Small intestine (tissue), 7 donors: ENCODE data around the gene PC. TPM values are rescaled to one million over a fixed set of nuclear protein-coding genes. Genes with fewer than 3 reads are reported as not detected.

ENCODE experiments used
- DNase-seq, 2 donors: peaks; one replicate each; pipeline versions ENCODE4 v3.0.0 to v3.0.0-alpha.2; 2013
- FAIRE-seq: peaks from 2 replicates; lab custom pipeline; 2012; peaks lifted over from hg19 to GRCh38; lab: Jason Lieb, UNC
- H3K27ac ChIP-seq, 3 donors: one replicate each; pipeline ENCODE4 v1.5.1; 2013; ENCODE audit warnings: low read length in 2 of 3, mild to moderate bottlenecking in 2 of 3, control low read depth in 1 of 3, inconsistent platforms in 1 of 3, low read depth in 1 of 3, moderate library complexity in 1 of 3
- H3K27me3 ChIP-seq, 3 donors: one replicate each; pipeline ENCODE4 v1.6.1; 2013; ENCODE audit warnings: low read length in 3 of 3, inconsistent platforms in 1 of 3; ENCODE audit not compliant: control insufficient read depth in 3 of 3, insufficient read depth in 3 of 3
- H3K36me3 ChIP-seq, 3 donors: one replicate each; pipeline ENCODE4 v1.6.1; 2013; ENCODE audit warnings: low read length in 3 of 3, inconsistent platforms in 1 of 3, low read depth in 1 of 3, mild to moderate bottlenecking in 1 of 3, moderate library complexity in 1 of 3; ENCODE audit not compliant: control insufficient read depth in 3 of 3, insufficient read depth in 2 of 3
- H3K4me1 ChIP-seq, 3 donors: one replicate each; pipeline ENCODE4 v1.6.1; 2013; ENCODE audit warnings: low read length in 2 of 3, inconsistent platforms in 1 of 3, low read depth in 1 of 3, mild to moderate bottlenecking in 1 of 3, moderate library complexity in 1 of 3; ENCODE audit not compliant: control insufficient read depth in 3 of 3, insufficient read depth in 2 of 3
- H3K4me3 ChIP-seq, 3 donors: one replicate each; pipeline ENCODE4 v1.5.1; 2013; ENCODE audit warnings: low read length in 3 of 3, control low read depth in 1 of 3, inconsistent platforms in 1 of 3, low read depth in 1 of 3, mild to moderate bottlenecking in 1 of 3, moderate library complexity in 1 of 3
- H3K9me3 ChIP-seq, 2 donors: one replicate each; pipeline ENCODE4 v1.6.1; 2013; ENCODE audit warnings: low read depth in 1 of 2, low read length in 1 of 2; ENCODE audit not compliant: control insufficient read depth in 2 of 2, insufficient read depth in 1 of 2
- WGBS, 3 donors: extraction: QIAGEN DNeasy Blood & Tissue Kit; methylation state at CpG; one replicate each; pipeline ENCODE4 v1.1.7; 2013; 5-methylcytosine and 5-hydroxymethylcytosine counted together
- polyA plus RNA-seq, 4 donors: library from polyadenylated mRNA; stranded (reverse) in 3 of 4; unstranded in 1 of 4; fragments of 200-250 nt in 3 of 4; fragments of 120-200 nt in 1 of 4; gene quantifications; one replicate each; pipeline versions ENCODE4 v1.2.1 to v1.2.3, GENCODE V29; 2013
- donor health status: healthy with polysubstance abuse.
- donor health status: control.
- donor health status: control.
- donor health status: Bipolar disorder and iron deficiency.
- donor health status: healthy.

The PC gene
- polyA plus RNA-seq, 4 donors: 19.9 to 89.5 (median 46.6) TPM

DNA sequence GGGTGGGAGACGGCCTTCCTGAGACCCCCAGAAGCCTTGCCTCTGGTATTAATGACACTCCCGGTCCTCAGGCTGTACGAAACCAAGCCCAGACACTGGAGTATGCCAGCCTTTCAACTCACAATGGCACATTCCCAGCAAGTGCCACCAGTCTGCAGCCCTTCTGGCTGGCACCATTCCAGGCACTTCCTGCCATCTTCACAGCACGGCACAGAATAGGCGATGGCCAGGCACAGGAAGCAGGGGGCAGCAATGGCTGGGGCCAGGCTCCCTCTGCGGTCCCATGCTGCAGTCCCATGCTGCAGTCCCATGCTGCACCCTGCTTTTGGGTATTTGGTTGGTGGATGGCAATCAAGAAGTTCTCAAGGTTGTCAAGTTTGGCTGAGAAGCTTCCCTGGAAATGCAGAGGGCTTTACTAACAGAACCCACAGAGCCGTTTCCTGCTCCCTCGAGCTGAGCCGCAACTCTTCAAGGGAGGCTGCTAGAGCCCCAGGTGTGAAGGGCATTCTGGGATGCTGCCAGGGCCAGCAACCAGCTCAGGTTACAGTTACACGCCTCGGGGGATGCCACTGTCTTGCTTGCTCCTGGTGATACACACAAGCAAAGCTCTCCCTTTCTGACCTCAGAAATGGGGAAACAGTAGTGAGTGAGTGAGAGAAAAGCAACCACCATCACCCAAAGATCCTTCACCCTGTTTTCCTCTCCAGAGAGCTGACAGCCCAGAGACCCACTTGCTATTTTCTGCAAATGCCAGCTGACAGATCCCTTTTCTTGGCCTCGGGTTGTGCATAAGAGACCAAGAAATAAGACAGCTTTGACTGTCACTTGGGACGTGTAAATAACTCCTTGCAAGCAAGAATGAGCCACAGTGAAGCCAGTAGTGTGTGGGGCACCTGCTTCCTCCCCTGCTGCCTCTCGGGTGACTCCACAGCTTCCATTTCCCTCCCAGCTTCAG, 77.4 kb downstream of the PC start:
- Histone ChIP-seq H3K4me1 (peaks cover 0 to 10% (median 0%) of the 10 kb centered on the region in 3 donors), H3K27ac (no peak overlapping the region)
- no peak for FAIRE-seq

DNA sequence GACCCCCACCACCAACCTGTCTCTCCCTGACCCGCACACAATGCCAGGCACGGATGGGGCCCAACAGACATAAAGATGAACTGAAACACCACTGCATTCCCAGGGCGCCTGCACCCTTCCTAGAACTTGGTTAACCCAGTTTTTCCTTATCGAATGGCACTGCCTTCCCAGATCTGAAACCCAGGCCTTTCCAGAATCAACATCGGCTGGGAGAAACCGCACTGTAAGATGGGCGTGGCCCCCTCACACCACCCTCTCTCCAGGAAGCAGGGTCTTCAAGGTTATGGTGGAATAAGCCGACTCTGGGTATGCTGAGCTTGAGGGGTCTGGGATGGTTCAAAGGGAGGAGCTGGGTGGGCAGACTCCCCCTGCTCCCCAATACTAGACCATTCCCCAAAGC, 78.2 kb downstream of the PC start:
- 72 to 87% (median 83%) methylated on average over 8 of the region's 8 CpGs for WGBS, 3 donors
- Histone ChIP-seq H3K4me3 (no peak overlapping the region), H3K9me3 (no peaks in the 10 kb centered on the region), H3K4me1 (peaks cover 0 to 10% (median 0%) of the 10 kb centered on the region in 3 donors), H3K27me3 (no peaks in the 10 kb centered on the region), H3K36me3 (no peaks in the 10 kb centered on the region), H3K27ac (no peak overlapping the region)
- DNase-seq: no peak
- no peak for FAIRE-seq

More for the DNA sequence above, 77.4 kb downstream of the PC start:
- DNase-seq: no peak
- H3K27me3 ChIP-seq: no peaks in the 10 kb centered on the region
- H3K9me3 ChIP-seq: no peaks in the 10 kb centered on the region
- no peaks in the 10 kb centered on the region for H3K36me3 ChIP-seq
- H3K4me3 ChIP-seq: no peak overlapping the region
- WGBS, 3 donors: 64 to 71% (median 66%) methylated on average over 14 of the region's 14 CpGs

DNA sequence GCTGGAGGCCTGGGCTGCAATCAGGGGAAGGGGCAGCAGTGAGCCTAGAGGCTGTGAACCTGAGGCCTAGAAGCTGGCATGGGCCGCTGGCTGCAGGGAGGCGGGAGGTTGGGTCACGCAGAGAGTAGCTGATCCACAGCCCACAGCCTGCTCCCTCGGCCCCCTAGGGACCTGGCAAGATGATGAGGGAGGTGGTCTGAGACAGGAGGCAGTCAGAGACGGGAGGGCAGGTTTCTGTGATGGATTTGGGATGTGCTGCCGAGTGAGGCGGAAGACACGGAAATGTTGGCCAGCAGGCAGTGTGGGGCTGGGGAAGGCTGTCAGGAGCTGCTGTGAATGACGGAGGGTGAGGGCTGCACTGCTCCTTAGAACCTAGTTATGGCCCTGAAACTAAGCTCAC, 78.6 kb downstream of the PC start:
- no peaks in the 10 kb centered on the region for H3K9me3 ChIP-seq
- 90 to 91% (median 90%) methylated on average over 9 of the region's 9 CpGs for WGBS, 3 donors
- H3K4me3 ChIP-seq: no peak overlapping the region
- H3K4me1 ChIP-seq: peaks cover 0 to 10% (median 0%) of the 10 kb centered on the region in 3 donors
- H3K36me3 ChIP-seq: no peaks in the 10 kb centered on the region
- FAIRE-seq: no peak
- no peak for DNase-seq
- H3K27me3 ChIP-seq: no peaks in the 10 kb centered on the region
- no peak overlapping the region for H3K27ac ChIP-seq

DNA sequence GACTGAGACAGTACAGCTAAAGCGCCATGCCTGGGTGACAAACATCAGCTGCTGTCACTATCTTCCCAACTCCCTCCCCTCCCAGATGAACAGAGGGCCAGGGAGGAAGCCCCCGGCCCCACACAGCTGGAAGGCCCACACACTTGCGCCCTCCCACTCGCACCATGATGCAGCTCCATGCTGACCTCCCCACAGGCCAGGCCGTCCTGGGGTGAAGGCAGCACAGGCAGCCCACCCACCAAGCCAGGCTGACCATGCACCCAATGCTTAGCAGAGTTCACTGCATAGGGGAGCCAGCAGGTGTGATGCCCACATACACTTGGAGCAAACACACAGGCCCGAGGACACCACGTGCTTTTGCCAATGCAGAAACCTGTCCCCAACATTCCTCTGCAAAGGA, 79.2 kb downstream of the PC start:
- no peak overlapping the region for H3K4me3 ChIP-seq
- no peaks in the 10 kb centered on the region for H3K9me3 ChIP-seq
- no peak for FAIRE-seq
- no peak for DNase-seq
- H3K27ac ChIP-seq: no peak overlapping the region
- H3K36me3 ChIP-seq: no peaks in the 10 kb centered on the region
- 84 to 93% (median 88%) methylated on average over 7 of the region's 7 CpGs for WGBS, 3 donors
- H3K27me3 ChIP-seq: no peaks in the 10 kb centered on the region
- H3K4me1 ChIP-seq: peaks cover 0 to 10% (median 0%) of the 10 kb centered on the region in 3 donors

DNA sequence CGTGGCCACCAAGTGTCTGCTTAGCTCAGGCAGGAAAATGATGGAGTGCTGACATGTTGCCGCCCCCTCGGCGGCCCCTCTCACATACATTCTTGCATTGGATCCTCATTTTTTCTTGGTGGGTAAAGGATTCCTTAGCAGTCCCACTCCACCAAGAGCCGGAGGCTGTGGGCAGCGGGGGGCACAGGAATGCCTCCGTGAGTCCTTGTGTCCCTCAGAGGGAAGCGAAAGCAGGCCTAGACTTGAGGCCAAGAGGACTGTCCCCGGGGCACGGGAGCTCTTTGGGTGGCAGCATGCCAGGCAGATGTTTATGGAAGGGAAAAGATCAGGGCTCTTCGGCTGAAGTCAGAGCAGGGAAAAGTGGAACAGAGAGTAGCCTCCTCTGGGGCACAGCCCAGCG, 79.7 kb downstream of the PC start:
- Histone ChIP-seq H3K36me3 (no peaks in the 10 kb centered on the region), H3K9me3 (no peaks in the 10 kb centered on the region), H3K4me3 (no peak overlapping the region), H3K4me1 (peaks cover 0 to 9% (median 0%) of the 10 kb centered on the region in 3 donors), H3K27ac (no peak overlapping the region), H3K27me3 (no peaks in the 10 kb centered on the region)
- no peak for DNase-seq
- 57 to 66% (median 62%) methylated on average over 12 of the region's 12 CpGs for WGBS, 3 donors
- FAIRE-seq: no peak

DNA sequence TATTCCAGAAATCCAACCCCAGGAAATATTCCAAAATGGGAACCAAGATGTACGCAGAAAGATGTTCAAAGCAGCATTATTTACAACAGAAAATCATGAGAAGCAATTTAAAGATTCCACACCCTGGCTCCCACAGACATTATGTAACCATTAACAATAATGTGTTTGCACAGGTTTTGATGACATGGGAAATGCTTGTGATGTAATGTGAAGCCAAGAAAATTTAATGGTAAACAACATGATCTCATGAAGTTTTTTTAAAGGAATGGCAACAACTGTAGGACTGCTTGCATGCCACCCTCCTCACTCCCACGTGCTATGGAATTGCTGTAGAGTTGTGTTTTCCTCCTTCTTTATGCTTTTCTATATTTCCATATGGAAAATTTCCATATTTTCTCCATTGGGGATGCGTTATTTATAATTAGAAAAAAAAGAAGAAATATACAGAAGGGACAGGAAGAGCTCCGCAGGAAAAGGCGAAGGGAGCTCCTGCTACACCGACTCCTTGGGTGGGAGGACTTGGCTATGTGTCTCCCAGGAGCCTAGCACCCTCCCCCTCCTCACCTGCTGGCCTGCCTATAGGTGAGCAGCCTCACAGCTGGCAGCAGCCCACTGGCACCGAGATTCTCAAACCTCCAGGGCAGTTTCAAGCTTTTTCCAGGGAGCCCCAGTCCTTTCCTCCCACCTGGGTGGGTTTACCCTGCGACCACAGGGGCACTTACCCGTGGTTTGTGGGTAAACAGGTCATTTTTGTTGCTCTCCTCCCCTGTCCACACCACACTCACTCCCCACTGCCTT, 80.4 kb downstream of the PC start:
- DNase-seq (no peak), FAIRE-seq (no peak)
- H3K4me3 ChIP-seq: no peak overlapping the region
- H3K9me3 ChIP-seq: no peaks in the 10 kb centered on the region
- no peak overlapping the region for H3K27ac ChIP-seq
- 78 to 81% (median 80%) methylated on average over 9 of the region's 9 CpGs for WGBS, 3 donors
- no peaks in the 10 kb centered on the region for H3K27me3 ChIP-seq
- no peaks in the 10 kb centered on the region for H3K36me3 ChIP-seq
- peaks cover 0 to 3% (median 0%) of the 10 kb centered on the region in 3 donors for H3K4me1 ChIP-seq

DNA sequence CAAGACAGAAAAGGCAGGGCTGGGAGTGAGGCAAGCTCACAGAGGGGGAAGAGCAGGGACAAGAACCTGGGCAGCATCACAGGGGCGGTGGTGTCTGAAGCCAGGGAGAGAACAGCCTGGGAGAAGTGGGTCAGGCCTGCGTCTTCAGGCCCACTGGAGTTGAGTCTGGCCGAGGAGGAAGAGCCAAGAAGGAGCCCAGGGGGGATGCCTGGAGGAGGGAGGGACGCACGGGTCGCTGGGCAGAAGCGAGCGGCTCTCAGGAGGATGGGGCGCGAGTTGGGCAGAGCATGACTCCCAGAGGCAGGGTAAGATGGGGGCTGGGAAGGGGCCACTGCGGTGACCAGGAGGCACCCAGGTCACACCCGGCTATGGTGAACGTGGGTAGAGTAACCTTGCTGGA, 82.8 kb downstream of the PC start:
- H3K27me3 ChIP-seq: no peaks in the 10 kb centered on the region
- H3K4me3 ChIP-seq: no peak overlapping the region
- FAIRE-seq (no peak), DNase-seq (no peak)
- peaks cover 0 to 16% (median 0%) of the 10 kb centered on the region in 3 donors for H3K36me3 ChIP-seq
- H3K27ac ChIP-seq: no peak overlapping the region
- 78 to 85% (median 85%) methylated on average over 13 of the region's 13 CpGs for WGBS, 3 donors
- no peaks in the 10 kb centered on the region for H3K4me1 ChIP-seq
- no peaks in the 10 kb centered on the region for H3K9me3 ChIP-seq

DNA sequence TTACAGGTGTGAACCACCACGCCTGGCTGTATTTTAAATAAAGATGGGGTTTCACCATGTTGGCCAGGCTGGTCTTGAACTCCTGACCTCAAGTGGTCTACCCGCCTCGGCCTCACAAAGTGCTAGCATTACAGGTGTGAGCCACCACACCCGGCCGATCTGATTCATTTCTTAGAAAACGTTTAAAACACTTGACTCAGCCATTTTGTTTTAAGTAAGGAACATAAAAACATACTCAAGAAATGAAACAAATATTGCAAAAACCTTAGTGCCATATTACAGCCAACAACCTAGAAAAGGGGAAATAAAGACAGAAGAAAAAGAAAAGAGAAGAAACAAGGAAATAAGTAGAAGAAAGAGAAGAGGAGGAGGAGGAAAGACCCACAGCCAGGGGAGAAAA, 84.0 kb downstream of the PC start:
- Histone ChIP-seq H3K9me3 (no peaks in the 10 kb centered on the region), H3K27ac (no peak overlapping the region), H3K27me3 (no peaks in the 10 kb centered on the region), H3K4me3 (no peak overlapping the region), H3K36me3 (peaks cover 0 to 24% (median 0%) of the 10 kb centered on the region in 3 donors), H3K4me1 (no peaks in the 10 kb centered on the region)
- no peak for DNase-seq
- FAIRE-seq: no peak
- WGBS, 3 donors: 74 to 77% (median 76%) methylated on average over 6 of the region's 6 CpGs
